HEK293 (cell line): Measurements from ENCODE around the gene SAMD14.

Experiments
- BCL11A ChIP-seq: fragments of 450-650 bp; formaldehyde crosslinking; IDR thresholded peaks from 2 replicates; pipeline ENCODE4 v1.5.1; 2016; ENCODE audit warnings: low read depth, missing biosample characterization, missing genetic modification characterization
- GLI4 ChIP-seq: fragments of 450-650 bp; formaldehyde crosslinking; IDR thresholded peaks from 2 replicates; pipeline ENCODE4 v1.5.1; 2016; ENCODE audit warnings: missing biosample characterization, missing genetic modification characterization
- GLIS1 ChIP-seq: fragments of 450-650 bp; formaldehyde crosslinking; IDR thresholded peaks from 2 replicates; pipeline ENCODE4 v1.5.1; 2016; ENCODE audit warnings: missing biosample characterization, missing genetic modification characterization
- GLIS2 ChIP-seq: fragments of 450-650 bp; formaldehyde crosslinking; IDR thresholded peaks from 2 replicates; pipeline ENCODE4 v1.5.1; 2016; ENCODE audit warnings: missing biosample characterization, missing genetic modification characterization
- OSR2 ChIP-seq: fragments of 450-650 bp; formaldehyde crosslinking; IDR thresholded peaks from 2 replicates; pipeline ENCODE4 v1.5.1; 2016; ENCODE audit warnings: missing biosample characterization, missing genetic modification characterization
- PRDM4 ChIP-seq: fragments of 450-650 bp; formaldehyde crosslinking; IDR thresholded peaks from 2 replicates; pipeline ENCODE4 v1.5.1; 2017; ENCODE audit warnings: missing biosample characterization, missing genetic modification characterization
- SP7 ChIP-seq: fragments of 450-650 bp; formaldehyde crosslinking; IDR thresholded peaks from 2 replicates; pipeline ENCODE4 v1.5.1; 2016; ENCODE audit warnings: missing biosample characterization, missing genetic modification characterization
- YY1 ChIP-seq: fragments of 450-650 bp; formaldehyde crosslinking; IDR thresholded peaks from 2 replicates; pipeline ENCODE4 v1.5.1; 2018; ENCODE audit warnings: missing biosample characterization, missing genetic modification characterization
- YY2 ChIP-seq: fragments of 450-650 bp; formaldehyde crosslinking; IDR thresholded peaks from 2 replicates; pipeline ENCODE4 v1.5.1; 2016; ENCODE audit warnings: missing biosample characterization, missing genetic modification characterization
- ZBTB21 ChIP-seq: fragments of 450-650 bp; formaldehyde crosslinking; IDR thresholded peaks from 2 replicates; pipeline ENCODE4 v1.5.1; 2017; ENCODE audit warnings: missing biosample characterization, missing genetic modification characterization
- ZIC2 ChIP-seq: fragments of 450-650 bp; formaldehyde crosslinking; IDR thresholded peaks from 2 replicates; pipeline ENCODE4 v1.5.1; 2016; ENCODE audit warnings: missing biosample characterization, missing genetic modification characterization
- ZNF146 ChIP-seq: fragments of 450-650 bp; formaldehyde crosslinking; IDR thresholded peaks from 2 replicates; pipeline ENCODE4 v1.5.1; 2016; ENCODE audit warnings: missing biosample characterization, missing genetic modification characterization
- ZNF155 ChIP-seq: fragments of 450-650 bp; formaldehyde crosslinking; IDR thresholded peaks from 2 replicates; pipeline ENCODE4 v1.5.1; 2016; ENCODE audit warnings: missing biosample characterization, missing genetic modification characterization
- ZNF2 ChIP-seq: fragments of 450-650 bp; formaldehyde crosslinking; IDR thresholded peaks from 2 replicates; pipeline ENCODE4 v1.5.1; 2016; ENCODE audit warnings: missing biosample characterization, missing genetic modification characterization
- ZNF211 ChIP-seq: fragments of 450-650 bp; formaldehyde crosslinking; IDR thresholded peaks from 2 replicates; pipeline ENCODE4 v1.5.1; 2016; ENCODE audit warnings: low read depth, missing biosample characterization, missing genetic modification characterization
- ZNF23 ChIP-seq: fragments of 450-650 bp; formaldehyde crosslinking; IDR thresholded peaks from 2 replicates; pipeline ENCODE4 v1.5.1; 2016; ENCODE audit warnings: missing biosample characterization, missing genetic modification characterization, borderline replicate concordance
- ZNF266 ChIP-seq: fragments of 450-650 bp; formaldehyde crosslinking; IDR thresholded peaks from 2 replicates; pipeline ENCODE4 v1.5.1; 2016; ENCODE audit warnings: missing biosample characterization, missing genetic modification characterization, low read depth
- ZNF311 ChIP-seq: fragments of 450-650 bp; formaldehyde crosslinking; IDR thresholded peaks from 2 replicates; pipeline ENCODE4 v1.5.1; 2017; ENCODE audit warnings: missing biosample characterization, missing genetic modification characterization, borderline replicate concordance
- ZNF404 ChIP-seq: fragments of 450-650 bp; formaldehyde crosslinking; IDR thresholded peaks from 2 replicates; pipeline ENCODE4 v1.5.1; 2017; ENCODE audit warnings: missing biosample characterization, missing genetic modification characterization
- ZNF558 ChIP-seq: fragments of 450-650 bp; formaldehyde crosslinking; IDR thresholded peaks from 2 replicates; pipeline ENCODE4 v1.5.1; 2016; ENCODE audit warnings: missing biosample characterization, missing genetic modification characterization
- ZNF624 ChIP-seq: fragments of 450-650 bp; formaldehyde crosslinking; IDR thresholded peaks from 2 replicates; pipeline ENCODE4 v1.5.1; 2017; ENCODE audit warnings: missing biosample characterization, missing genetic modification characterization
- ZNF629 ChIP-seq: fragments of 450-650 bp; formaldehyde crosslinking; IDR thresholded peaks from 2 replicates; pipeline ENCODE4 v1.5.1; 2017; ENCODE audit warnings: missing biosample characterization, missing genetic modification characterization
- ZNF792 ChIP-seq: fragments of 450-650 bp; formaldehyde crosslinking; IDR thresholded peaks from 2 replicates; pipeline ENCODE4 v1.5.1; 2016; ENCODE audit warnings: missing biosample characterization, missing genetic modification characterization
- ZSCAN5A ChIP-seq: fragments of 450-650 bp; formaldehyde crosslinking; IDR thresholded peaks from 2 replicates; pipeline ENCODE4 v1.5.1; 2016; ENCODE audit warnings: missing biosample characterization, missing genetic modification characterization
- ZXDB ChIP-seq: fragments of 450-650 bp; formaldehyde crosslinking; IDR thresholded peaks from 2 replicates; pipeline ENCODE4 v1.5.1; 2016; ENCODE audit warnings: missing biosample characterization, missing genetic modification characterization
- TF ChIP-seq, protein P1 (sequence below): fragments of 450-650 bp; formaldehyde crosslinking; IDR thresholded peaks from 2 replicates; pipeline ENCODE4 v1.5.1; 2016; ENCODE audit warnings: missing biosample characterization, missing genetic modification characterization
- TF ChIP-seq, protein P2 (sequence below): fragments of 450-650 bp; formaldehyde crosslinking; conservative IDR thresholded peaks from 2 replicates; pipeline ENCODE4 v1.5.1; 2016; ENCODE audit warnings: low read depth, missing biosample characterization, missing genetic modification characterization
- TF ChIP-seq, protein P3 (sequence below): fragments of 450-650 bp; formaldehyde crosslinking; IDR thresholded peaks from 2 replicates; pipeline ENCODE4 v1.5.1; 2017; ENCODE audit warnings: missing biosample characterization, mild to moderate bottlenecking, missing genetic modification characterization, moderate library complexity
- TF ChIP-seq, protein P4 (sequence below): fragments of 450-650 bp; formaldehyde crosslinking; optimal IDR thresholded peaks from 2 replicates; pipeline ENCODE3; 2016; ENCODE audit warnings: missing biosample characterization, mild to moderate bottlenecking, missing genetic modification characterization

SAMD14 gene

DNA sequence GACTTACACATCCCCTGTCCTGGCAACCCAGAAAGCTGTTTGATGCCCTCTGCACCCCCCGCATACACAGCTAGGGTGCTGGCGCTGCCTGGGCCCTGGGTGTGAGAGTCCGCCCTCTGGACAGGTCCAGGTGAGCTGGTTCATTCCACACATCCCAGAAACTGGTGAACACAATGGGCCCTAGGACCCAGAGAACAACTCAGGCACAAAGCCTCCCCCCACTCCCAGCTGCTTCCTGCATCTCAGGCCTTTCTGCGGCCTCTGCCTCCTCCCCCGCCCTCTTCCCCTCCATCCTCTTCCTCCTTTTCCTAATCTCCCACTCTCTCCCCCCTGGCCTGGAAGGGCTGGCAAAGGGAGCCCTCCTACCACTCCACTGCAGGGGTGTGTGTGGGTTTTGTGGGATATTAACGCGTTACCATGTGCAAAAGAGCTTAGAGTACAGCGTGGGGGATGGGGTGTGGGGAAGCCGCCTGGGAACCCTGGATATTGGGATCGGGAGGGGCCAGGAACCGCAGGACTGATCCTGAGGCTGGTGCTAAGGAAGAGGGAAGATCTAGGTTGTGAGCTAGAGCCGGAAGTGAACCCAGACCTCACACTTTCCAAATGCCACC lies 22.1 kb upstream of the SAMD14 start (continued):
- TF ChIP-seq SP7, result peak; percentile 88
- peak; percentile 52; the same call in 1 of the 2 replicates for TF ChIP-seq ZNF558 (tag by site-specific recombination)
- TF ChIP-seq YY1 (tag by site-specific recombination), result no peak
- no peak for TF ChIP-seq ZNF792 (tag by site-specific recombination)
- TF ChIP-seq GLIS2 (tag by site-specific recombination), result peak; percentile 75; the same call in 1 of the 2 replicates
- TF ChIP-seq ZNF404 (tag by site-specific recombination), result no peak
- TF ChIP-seq ZSCAN5A (tag by site-specific recombination), result no peak
- TF ChIP-seq GLI4 (tag by site-specific recombination), result 0 out of 2 replicates have a peak, but pooled peaks have one; percentile 66
- peak; percentile 76 for TF ChIP-seq GLIS1 (tag by site-specific recombination)
- TF ChIP-seq ZNF266 (tag by site-specific recombination), result no peak
- TF ChIP-seq, protein P1, sequence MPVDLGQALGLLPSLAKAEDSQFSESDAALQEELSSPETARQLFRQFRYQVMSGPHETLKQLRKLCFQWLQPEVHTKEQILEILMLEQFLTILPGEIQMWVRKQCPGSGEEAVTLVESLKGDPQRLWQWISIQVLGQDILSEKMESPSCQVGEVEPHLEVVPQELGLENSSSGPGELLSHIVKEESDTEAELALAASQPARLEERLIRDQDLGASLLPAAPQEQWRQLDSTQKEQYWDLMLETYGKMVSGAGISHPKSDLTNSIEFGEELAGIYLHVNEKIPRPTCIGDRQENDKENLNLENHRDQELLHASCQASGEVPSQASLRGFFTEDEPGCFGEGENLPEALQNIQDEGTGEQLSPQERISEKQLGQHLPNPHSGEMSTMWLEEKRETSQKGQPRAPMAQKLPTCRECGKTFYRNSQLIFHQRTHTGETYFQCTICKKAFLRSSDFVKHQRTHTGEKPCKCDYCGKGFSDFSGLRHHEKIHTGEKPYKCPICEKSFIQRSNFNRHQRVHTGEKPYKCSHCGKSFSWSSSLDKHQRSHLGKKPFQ (tag by site-specific recombination), result no peak
- no peak for TF ChIP-seq ZNF155
- no peak for TF ChIP-seq ZNF211 (tag by site-specific recombination)
- TF ChIP-seq ZBTB21 (tag by site-specific recombination), result peak; percentile 67; the same call in 1 of the 2 replicates
- TF ChIP-seq ZNF311 (tag by site-specific recombination), result no peak
- TF ChIP-seq ZNF146 (tag by site-specific recombination), result 0 out of 2 replicates have a peak, but pooled peaks have one; percentile 17
- TF ChIP-seq BCL11A (tag by site-specific recombination), result peak; percentile 93
- TF ChIP-seq PRDM4 (tag by site-specific recombination), result peak; percentile 45; the same call in 1 of the 2 replicates
- peak; percentile 64 for TF ChIP-seq ZNF629 (tag by site-specific recombination)
- TF ChIP-seq, protein P2, sequence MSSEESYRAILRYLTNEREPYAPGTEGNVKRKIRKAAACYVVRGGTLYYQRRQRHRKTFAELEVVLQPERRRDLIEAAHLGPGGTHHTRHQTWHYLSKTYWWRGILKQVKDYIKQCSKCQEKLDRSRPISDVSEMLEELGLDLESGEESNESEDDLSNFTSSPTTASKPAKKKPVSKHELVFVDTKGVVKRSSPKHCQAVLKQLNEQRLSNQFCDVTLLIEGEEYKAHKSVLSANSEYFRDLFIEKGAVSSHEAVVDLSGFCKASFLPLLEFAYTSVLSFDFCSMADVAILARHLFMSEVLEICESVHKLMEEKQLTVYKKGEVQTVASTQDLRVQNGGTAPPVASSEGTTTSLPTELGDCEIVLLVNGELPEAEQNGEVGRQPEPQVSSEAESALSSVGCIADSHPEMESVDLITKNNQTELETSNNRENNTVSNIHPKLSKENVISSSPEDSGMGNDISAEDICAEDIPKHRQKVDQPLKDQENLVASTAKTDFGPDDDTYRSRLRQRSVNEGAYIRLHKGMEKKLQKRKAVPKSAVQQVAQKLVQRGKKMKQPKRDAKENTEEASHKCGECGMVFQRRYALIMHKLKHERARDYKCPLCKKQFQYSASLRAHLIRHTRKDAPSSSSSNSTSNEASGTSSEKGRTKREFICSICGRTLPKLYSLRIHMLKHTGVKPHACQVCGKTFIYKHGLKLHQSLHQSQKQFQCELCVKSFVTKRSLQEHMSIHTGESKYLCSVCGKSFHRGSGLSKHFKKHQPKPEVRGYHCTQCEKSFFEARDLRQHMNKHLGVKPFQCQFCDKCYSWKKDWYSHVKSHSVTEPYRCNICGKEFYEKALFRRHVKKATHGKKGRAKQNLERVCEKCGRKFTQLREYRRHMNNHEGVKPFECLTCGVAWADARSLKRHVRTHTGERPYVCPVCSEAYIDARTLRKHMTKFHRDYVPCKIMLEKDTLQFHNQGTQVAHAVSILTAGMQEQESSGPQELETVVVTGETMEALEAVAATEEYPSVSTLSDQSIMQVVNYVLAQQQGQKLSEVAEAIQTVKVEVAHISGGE (tag by site-specific recombination), result peak; percentile 70
- TF ChIP-seq ZXDB (tag by site-specific recombination), result peak; percentile 94
- TF ChIP-seq ZNF2 (tag by site-specific recombination), result peak; percentile 73
- TF ChIP-seq, protein P3, sequence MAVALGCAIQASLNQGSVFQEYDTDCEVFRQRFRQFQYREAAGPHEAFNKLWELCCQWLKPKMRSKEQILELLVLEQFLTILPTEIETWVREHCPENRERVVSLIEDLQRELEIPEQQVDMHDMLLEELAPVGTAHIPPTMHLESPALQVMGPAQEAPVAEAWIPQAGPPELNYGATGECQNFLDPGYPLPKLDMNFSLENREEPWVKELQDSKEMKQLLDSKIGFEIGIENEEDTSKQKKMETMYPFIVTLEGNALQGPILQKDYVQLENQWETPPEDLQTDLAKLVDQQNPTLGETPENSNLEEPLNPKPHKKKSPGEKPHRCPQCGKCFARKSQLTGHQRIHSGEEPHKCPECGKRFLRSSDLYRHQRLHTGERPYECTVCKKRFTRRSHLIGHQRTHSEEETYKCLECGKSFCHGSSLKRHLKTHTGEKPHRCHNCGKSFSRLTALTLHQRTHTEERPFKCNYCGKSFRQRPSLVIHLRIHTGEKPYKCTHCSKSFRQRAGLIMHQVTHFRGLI (tag by site-specific recombination), result no peak
- TF ChIP-seq ZIC2 (tag by site-specific recombination), result peak; percentile 60
- TF ChIP-seq YY2 (tag by site-specific recombination), result no peak
- TF ChIP-seq, protein P4, sequence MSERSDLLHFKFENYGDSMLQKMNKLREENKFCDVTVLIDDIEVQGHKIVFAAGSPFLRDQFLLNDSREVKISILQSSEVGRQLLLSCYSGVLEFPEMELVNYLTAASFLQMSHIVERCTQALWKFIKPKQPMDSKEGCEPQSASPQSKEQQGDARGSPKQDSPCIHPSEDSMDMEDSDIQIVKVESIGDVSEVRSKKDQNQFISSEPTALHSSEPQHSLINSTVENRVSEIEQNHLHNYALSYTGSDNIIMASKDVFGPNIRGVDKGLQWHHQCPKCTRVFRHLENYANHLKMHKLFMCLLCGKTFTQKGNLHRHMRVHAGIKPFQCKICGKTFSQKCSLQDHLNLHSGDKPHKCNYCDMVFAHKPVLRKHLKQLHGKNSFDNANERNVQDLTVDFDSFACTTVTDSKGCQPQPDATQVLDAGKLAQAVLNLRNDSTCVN (tag by site-specific recombination), result peak; percentile 31
- TF ChIP-seq OSR2 (tag by site-specific recombination), result no peak; the same call in 1 of the 2 replicates
- no peak for TF ChIP-seq ZNF624 (tag by site-specific recombination)
- no peak for TF ChIP-seq ZNF23
